HG03442 (cell line): ENCODE data around the gene MVK.

ENCODE experiments used
- ATAC-seq: cut with Tn5 transposase; IDR thresholded peaks from one replicate; pipeline ENCODE4 v1.9.1; 2021; ENCODE audit warnings: mild to moderate bottlenecking, moderate library complexity; ENCODE audit not compliant: unreplicated experiment

MVK gene

GRCh38 chr12:109626378-109627115 lies 53.0 kb downstream of the MVK start:
- no peak for ATAC-seq

- ATAC-seq: no peak
Measured at GRCh38 chr12:109627633-109628032, 54.0 kb downstream of the MVK start.

DNA sequence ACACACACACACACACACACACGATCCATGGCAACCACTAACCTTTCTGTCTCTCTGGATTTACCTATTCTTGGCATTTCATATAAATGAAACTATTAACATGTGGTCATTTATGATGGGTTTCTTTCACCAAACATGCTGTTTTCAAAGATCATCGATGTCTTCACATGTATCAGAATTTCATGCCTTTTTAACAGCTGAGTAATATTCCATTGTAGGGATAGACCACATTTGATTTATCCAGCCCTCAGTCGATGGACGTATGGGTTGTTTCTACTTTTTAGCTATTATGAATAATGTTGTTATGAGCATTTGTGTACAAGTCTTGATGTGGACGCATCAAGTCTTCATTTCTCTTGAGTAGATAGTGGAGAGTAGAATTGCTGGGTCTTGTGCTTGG lies 56.5 kb downstream of the MVK start:
- ATAC-seq: no peak

- no peak for ATAC-seq
Measured at GRCh38 chr12:109630815-109631214, 57.2 kb downstream of the MVK start.

DNA sequence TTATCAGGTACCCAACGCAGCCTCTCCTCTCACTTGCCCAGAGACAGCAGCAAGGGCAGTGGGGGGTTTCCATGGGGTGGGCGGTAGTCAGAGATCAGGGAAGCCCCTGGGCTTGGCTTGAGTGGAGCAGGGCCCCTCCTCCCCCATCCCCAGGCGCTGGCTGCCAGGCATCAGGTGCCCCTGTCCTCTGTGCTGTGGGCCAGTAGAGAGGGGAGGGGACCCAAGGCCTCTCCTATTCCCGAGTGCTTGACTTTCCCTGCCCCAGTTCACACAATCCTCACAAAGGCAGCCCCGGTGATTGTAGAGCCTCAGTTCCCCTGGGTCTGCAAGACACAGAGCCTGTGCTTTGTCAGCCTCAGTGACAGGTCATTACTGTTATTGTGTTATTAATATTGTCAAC lies 57.7 kb downstream of the MVK start:
- no peak for ATAC-seq

DNA sequence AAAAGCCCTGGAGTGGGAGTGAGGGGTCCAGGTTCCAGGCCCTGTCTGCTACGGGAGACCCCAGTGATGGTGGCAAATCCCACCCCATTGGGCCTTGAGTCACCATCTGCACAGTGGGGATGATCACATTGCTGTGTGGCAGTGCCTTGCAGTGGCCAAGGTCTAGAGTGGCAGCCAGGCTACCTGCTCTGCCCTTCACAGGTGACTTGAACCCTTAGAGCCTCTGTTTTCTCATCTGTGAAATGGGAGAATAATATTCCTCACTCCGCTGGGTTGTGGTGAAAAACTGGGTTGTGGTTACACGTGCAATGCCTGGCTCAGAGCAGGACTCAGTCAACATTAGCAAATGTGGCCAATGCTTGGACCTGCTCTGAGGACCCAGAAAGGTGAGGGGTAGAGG lies 58.2 kb downstream of the MVK start:
- no peak for ATAC-seq

- no peak for ATAC-seq
Measured at GRCh38 chr12:109632342-109632741, 58.7 kb downstream of the MVK start.

DNA sequence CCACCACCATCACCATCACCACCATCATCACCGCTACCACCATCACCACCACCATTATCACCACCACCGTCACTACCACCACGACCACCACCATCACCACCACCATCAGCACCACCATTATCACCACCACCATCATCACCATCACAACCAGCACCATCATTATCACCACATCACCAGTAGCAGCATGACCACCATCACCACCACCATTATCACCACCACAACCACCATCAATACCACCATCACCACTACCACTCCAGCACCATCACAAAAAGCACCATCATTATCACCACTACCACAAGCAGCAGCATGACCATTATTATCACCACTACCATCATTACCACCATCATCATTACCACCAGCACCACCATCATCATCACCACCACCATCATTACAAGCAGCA lies 62.1 kb downstream of the MVK start:
- no peak for ATAC-seq

DNA sequence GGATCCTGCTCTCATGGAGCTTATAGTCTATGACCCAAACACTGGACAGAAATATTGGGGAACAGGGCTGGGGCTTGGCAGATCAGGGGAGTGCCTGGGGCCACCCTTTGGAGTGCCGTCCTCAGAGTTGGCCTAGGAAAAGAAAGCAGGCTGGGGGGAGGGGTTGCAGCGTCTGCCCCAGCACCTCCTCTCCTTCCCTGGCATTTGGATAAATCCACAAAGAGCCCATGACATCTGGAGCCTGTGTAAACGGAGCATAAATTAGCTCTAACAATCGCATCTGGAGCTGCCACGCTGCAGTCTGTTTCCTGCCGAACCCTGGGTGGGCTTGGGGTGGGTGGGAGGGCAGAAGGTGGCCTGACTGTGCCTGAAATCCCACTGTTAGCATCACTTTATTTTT lies 63.8 kb downstream of the MVK start:
- no peak for ATAC-seq

GRCh38 chr12:109637996-109638395 lies 64.4 kb downstream of the MVK start:
- ATAC-seq: no peak

- ATAC-seq: no peak
Measured at GRCh38 chr12:109638735-109639134, 65.1 kb downstream of the MVK start.

DNA sequence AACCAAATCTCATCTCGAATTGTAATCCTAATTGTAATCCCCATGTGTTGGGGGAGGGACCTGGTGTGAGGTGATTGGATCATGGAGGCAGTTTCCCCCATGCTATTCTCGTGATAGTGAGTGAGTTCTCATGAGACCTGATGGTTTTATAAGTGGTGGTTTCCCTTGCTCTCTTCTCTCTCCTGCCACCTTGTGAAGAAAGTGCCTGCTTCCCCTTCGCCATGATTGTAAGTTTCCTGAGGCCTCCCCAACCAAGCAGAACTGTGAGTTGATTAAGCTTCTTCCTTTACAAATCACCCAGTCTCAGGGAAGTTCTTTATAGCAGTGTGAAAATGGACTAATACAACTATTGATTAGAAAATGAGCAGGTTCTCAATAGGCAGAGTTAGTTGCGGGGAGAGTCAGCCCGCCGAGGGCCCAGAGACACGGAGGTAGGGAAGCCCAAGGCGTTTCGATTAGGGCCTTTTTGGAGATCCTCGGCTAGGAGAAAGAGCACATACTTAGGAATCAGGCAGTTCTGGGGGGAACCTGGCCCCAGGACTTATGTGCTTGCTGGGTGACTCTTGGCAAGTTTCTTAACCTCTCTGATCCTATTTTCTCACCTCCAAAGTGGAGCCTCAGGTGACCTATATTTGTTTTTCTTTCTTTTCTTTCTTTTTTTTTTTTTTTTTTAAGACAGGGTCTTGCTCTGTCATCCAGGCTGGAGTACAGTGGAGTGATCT lies 65.7 kb downstream of the MVK start:
- no peak for ATAC-seq

- ATAC-seq: no peak
Measured at GRCh38 chr12:109640961-109641360, 67.4 kb downstream of the MVK start.

DNA sequence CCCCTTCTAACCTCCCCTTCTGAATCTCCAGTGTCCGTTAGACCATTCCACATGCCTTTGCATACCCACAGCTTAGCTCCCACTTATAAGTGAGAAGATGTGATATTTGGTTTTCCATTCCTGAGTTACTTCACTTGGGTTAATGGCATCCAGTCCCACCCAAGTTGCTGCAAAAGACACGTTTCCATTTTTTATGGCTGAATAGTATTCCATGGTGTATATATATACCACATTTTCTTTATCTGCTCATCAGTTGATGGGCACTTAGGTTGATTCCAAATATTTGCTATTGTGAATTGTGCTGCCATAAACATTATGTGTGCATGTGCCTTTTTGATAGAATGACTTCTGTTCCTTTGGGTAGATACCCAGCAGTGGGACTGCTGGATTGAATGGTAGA lies 67.8 kb downstream of the MVK start:
- ATAC-seq: no peak

- no peak for ATAC-seq
Measured at GRCh38 chr12:109642506-109643132, 69.0 kb downstream of the MVK start.

DNA sequence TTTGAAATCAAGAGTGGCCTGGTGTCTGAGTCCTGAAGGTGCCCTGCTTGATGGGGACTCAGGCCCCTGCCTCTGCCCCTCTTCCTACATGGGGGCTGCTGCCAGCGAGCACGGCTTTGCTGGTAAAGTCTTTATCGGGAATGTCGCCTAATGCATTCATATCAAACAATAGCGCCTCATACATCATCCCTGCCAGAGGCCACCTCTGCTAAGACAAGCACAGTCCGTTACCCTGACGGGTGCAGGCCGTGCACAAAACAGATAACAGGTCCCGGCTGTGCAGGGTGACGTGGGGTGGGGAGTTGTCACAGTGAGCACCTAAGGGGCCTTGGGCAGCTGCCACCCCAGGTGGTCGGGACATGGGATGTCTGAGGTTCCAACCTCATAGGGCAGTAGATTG lies 71.6 kb downstream of the MVK start:
- no peak for ATAC-seq

DNA sequence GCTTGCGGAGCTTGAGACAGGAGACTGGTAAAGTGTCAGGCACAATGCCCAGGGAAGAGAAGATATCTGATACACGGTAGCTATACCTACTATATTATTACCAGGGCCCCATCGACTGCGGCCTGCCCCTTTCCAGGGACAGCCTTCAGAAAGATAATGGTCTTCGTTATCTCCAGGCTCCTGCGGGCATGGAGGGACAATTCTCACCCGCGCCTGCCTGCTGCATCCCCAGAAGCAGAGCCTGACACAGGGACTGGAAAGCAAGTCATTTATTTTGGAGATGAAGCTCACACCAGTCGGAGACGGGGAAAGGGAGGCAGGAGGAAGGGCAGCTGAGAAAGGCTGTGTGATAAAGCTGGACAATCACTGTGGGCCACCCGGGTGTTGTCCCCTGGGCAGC lies 72.1 kb downstream of the MVK start:
- ATAC-seq: no peak
